K562 (cell line): ENCODE measurements around the gene BAD. TPM values are rescaled to one million over a fixed set of nuclear protein-coding genes. Genes with fewer than 3 reads are reported as not detected.

Source experiments
- ARID1B ChIP-seq: fragments of 450-650 bp; IDR thresholded peaks from 2 replicates; pipeline ENCODE4 v1.6.1; 2016; ENCODE audit warnings: antibody characterized with exemption, mild to moderate bottlenecking, inconsistent platforms
- DPF2 ChIP-seq: fragments of 450-650 bp; IDR thresholded peaks from 2 replicates; pipeline ENCODE4 v1.6.1; 2016
- ESRRA ChIP-seq: fragments of 450-650 bp; IDR thresholded peaks from 2 replicates; pipeline ENCODE4 v1.6.1; 2014; ENCODE audit warnings: low read depth, mild to moderate bottlenecking, moderate library complexity, borderline replicate concordance
- GABPB1 ChIP-seq: sonication (generic); formaldehyde crosslinking; IDR thresholded peaks from 2 replicates; pipeline ENCODE4 v1.8.0; 2022; ENCODE audit warnings: mild to moderate bottlenecking, missing genetic modification reagents
- GTF2E2 ChIP-seq: fragments of 200-800 bp; sonication (Bioruptor generic); IDR thresholded peaks from 2 replicates; pipeline ENCODE4 v1.6.1; 2016; ENCODE audit warnings: missing genetic modification characterization, missing compliant biosample characterization
- MTF1 ChIP-seq: fragments of 250-450 bp; sonication (Bioruptor Pico); IDR thresholded peaks from 2 replicates; pipeline ENCODE4 v1.9.0; 2021; ENCODE audit warnings: moderate library complexity, mild to moderate bottlenecking, inconsistent platforms, borderline replicate concordance
- NFRKB ChIP-seq: fragments of 450-650 bp; IDR thresholded peaks from 2 replicates; pipeline ENCODE4 v1.6.1; 2016; ENCODE audit warnings: low read depth
- SMARCA4 ChIP-seq: fragments of 450-650 bp; IDR thresholded peaks from 2 replicates; pipeline ENCODE4 v1.6.1; 2016
- TEAD1 ChIP-seq, 2 experiments: fragments of 450-650 bp in 1 of 2; sonication (generic) in 1 of 2; formaldehyde crosslinking; IDR thresholded peaks; 2 replicates each; pipeline versions ENCODE4 v1.4.0 to v1.8.0; 2020 to 2022; ENCODE audit warnings: mild to moderate bottlenecking in 2 of 2, missing genetic modification reagents in 1 of 2
- THRAP3 ChIP-seq: fragments of 450-650 bp; IDR thresholded peaks from 2 replicates; pipeline ENCODE4 v1.6.1; 2016; ENCODE audit warnings: mild to moderate bottlenecking, inconsistent platforms, borderline replicate concordance
- ZNF766 ChIP-seq: fragments of 200-800 bp; sonication (Bioruptor generic); conservative IDR thresholded peaks from 2 replicates; pipeline ENCODE4 v1.6.1; 2016; ENCODE audit warnings: missing genetic modification characterization, missing compliant biosample characterization
- ZNF79 ChIP-seq: fragments of 250-450 bp; sonication (Bioruptor Pico); IDR thresholded peaks from 2 replicates; pipeline ENCODE4 v1.4.0; 2020; ENCODE audit warnings: low read depth, mild to moderate bottlenecking, moderate library complexity
- polyA plus RNA-seq, 8 experiments: library from polyadenylated mRNA; depleted of rRNA in 4 of 8; stranded (reverse) in 5 of 8; unstranded in 3 of 8; fragments of >200 nt; fragmentation: Nextera tagmentation in 2 of 8; fragmentation: Illumina TruSeq in 1 of 8; extraction: Ambion mirVana in 2 of 8; extraction: Trizol in 1 of 8; gene quantifications; 2 replicates each; pipeline versions ENCODE4 v1.2.1 to v1.2.3, GENCODE V29; 2011 to 2014; ENCODE audit warnings: inconsistent platforms in 1 of 8, missing spikeins in 1 of 8
- total RNA-seq, 7 experiments: library from RNA; depleted of rRNA in 6 of 7; stranded (reverse); fragments of >200 nt in 6 of 7; fragmentation: Illumina TruSeq in 2 of 7; extraction: Trizol in 2 of 7; gene quantifications; 2 replicates each; pipeline versions ENCODE4 v1.2.1 to v1.2.3, GENCODE V29; 2011 to 2021; ENCODE audit warnings: low replicate concordance in 1 of 7
- TF ChIP-seq, protein P1 (sequence below), 2 experiments: fragments of 450-650 bp in 1 of 2; sonication (generic) in 1 of 2; formaldehyde crosslinking in 1 of 2; IDR thresholded peaks; 2 replicates each; pipeline versions ENCODE4 v1.7.1 to v1.9.0; 2016 to 2022; ENCODE audit warnings: inconsistent platforms in 1 of 2, mild to moderate bottlenecking in 1 of 2, missing genetic modification reagents in 1 of 2
- TF ChIP-seq, protein P2 (sequence below): fragments of 450-650 bp; IDR thresholded peaks from 2 replicates; pipeline ENCODE4 v1.6.1; 2016; ENCODE audit warnings: borderline replicate concordance
- TF ChIP-seq, protein P3 (sequence below): sonication (generic); formaldehyde crosslinking; IDR thresholded peaks from 2 replicates; pipeline ENCODE4 v1.8.0; 2023; ENCODE audit warnings: mild to moderate bottlenecking, missing genetic modification reagents

The BAD gene
- total and polyA plus RNA-seq, 9 of the 15 experiments (the other 6 are each of a cell fraction or from before 2014, with no cell fraction given), result 0.61 to 45.6 (median 11.8) TPM

DNA sequence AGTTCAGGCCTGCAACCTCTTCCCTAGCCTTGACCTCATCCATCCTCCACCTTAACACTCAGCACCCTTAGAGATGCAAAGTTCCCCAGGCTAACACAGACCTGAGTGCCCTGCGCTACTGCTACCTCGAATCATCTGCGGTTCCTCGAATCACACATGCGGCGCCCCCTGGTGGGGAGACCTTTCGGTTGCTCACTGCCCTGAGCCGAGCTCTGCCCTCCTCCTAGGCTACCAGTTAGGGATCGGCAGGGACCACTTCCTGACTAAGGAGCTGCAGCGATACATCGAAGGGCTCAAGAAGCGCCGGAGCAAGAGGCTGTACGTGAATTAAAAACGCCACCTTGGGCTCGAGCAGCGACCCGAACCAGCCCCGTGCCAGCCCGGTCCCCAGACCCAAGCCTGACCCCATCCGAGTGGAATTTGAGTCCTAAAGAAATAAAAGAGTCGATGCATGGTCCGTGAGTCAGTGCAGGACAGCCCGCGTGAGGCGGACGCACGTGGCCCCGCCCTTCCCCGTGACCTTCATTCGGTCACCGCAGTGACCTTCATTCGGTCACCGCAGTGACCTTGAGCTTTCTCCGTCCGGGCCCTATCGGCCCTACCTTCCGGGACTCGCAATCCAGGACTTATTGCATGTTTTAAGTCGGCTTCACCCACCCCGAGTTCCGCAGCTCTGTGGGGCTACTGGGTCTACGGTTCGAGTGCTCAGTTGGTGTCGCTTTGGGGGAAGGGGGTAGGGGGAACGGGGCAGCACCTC lies 20.0 kb upstream of the BAD start (continued):
- TF ChIP-seq, protein P1, sequence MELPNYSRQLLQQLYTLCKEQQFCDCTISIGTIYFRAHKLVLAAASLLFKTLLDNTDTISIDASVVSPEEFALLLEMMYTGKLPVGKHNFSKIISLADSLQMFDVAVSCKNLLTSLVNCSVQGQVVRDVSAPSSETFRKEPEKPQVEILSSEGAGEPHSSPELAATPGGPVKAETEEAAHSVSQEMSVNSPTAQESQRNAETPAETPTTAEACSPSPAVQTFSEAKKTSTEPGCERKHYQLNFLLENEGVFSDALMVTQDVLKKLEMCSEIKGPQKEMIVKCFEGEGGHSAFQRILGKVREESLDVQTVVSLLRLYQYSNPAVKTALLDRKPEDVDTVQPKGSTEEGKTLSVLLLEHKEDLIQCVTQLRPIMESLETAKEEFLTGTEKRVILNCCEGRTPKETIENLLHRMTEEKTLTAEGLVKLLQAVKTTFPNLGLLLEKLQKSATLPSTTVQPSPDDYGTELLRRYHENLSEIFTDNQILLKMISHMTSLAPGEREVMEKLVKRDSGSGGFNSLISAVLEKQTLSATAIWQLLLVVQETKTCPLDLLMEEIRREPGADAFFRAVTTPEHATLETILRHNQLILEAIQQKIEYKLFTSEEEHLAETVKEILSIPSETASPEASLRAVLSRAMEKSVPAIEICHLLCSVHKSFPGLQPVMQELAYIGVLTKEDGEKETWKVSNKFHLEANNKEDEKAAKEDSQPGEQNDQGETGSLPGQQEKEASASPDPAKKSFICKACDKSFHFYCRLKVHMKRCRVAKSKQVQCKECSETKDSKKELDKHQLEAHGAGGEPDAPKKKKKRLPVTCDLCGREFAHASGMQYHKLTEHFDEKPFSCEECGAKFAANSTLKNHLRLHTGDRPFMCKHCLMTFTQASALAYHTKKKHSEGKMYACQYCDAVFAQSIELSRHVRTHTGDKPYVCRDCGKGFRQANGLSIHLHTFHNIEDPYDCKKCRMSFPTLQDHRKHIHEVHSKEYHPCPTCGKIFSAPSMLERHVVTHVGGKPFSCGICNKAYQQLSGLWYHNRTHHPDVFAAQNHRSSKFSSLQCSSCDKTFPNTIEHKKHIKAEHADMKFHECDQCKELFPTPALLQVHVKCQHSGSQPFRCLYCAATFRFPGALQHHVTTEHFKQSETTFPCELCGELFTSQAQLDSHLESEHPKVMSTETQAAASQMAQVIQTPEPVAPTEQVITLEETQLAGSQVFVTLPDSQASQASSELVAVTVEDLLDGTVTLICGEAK (IDR thresholded peaks at IDR 0.05), result 0 out of 2 replicates have a peak, but pooled peaks have one; percentile 27
- TF ChIP-seq, protein P1 (CRISPR knock-in tag; IDR thresholded peaks at IDR 0.05), result no peak
- TF ChIP-seq ARID1B (peak; percentile 45; the same call in 1 of the 2 replicates), ZNF766 (no peak), SMARCA4 (peak; percentile 55; the same call in 1 of the 2 replicates), GABPB1 (CRISPR knock-in tag) (peak; percentile 60; the same call in 1 of the 2 replicates), MTF1 (CRISPR knock-in tag) (no peak), NFRKB (peak; percentile 88), ZNF79 (no peak), DPF2 (peak; percentile 71; the same call in 1 of the 2 replicates), ESRRA (peak; percentile 100), TEAD1 (CRISPR knock-in tag; IDR thresholded peaks at IDR 0.05) (peak; percentile 6 to 69; a peak in 1 of 4 replicates), THRAP3 (no peak), GTF2E2 (peak; percentile 83)
- TF ChIP-seq, protein P2, sequence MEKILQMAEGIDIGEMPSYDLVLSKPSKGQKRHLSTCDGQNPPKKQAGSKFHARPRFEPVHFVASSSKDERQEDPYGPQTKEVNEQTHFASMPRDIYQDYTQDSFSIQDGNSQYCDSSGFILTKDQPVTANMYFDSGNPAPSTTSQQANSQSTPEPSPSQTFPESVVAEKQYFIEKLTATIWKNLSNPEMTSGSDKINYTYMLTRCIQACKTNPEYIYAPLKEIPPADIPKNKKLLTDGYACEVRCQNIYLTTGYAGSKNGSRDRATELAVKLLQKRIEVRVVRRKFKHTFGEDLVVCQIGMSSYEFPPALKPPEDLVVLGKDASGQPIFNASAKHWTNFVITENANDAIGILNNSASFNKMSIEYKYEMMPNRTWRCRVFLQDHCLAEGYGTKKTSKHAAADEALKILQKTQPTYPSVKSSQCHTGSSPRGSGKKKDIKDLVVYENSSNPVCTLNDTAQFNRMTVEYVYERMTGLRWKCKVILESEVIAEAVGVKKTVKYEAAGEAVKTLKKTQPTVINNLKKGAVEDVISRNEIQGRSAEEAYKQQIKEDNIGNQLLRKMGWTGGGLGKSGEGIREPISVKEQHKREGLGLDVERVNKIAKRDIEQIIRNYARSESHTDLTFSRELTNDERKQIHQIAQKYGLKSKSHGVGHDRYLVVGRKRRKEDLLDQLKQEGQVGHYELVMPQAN, result peak; percentile 75; the same call in 1 of the 2 replicates
- TF ChIP-seq, protein P3, sequence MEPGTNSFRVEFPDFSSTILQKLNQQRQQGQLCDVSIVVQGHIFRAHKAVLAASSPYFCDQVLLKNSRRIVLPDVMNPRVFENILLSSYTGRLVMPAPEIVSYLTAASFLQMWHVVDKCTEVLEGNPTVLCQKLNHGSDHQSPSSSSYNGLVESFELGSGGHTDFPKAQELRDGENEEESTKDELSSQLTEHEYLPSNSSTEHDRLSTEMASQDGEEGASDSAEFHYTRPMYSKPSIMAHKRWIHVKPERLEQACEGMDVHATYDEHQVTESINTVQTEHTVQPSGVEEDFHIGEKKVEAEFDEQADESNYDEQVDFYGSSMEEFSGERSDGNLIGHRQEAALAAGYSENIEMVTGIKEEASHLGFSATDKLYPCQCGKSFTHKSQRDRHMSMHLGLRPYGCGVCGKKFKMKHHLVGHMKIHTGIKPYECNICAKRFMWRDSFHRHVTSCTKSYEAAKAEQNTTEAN (CRISPR knock-in tag), result no peak
